ENCODE results near the gene PDCL3. TPM values are rescaled to one million over a fixed set of nuclear protein-coding genes. Genes with fewer than 3 reads are reported as not detected.

Gene PDCL3
- total and polyA plus RNA-seq, 2 donors (not counting 3 experiments of a cell fraction or from before 2014, with no cell fraction given): 19.4 to 32.8 TPM

DNA sequence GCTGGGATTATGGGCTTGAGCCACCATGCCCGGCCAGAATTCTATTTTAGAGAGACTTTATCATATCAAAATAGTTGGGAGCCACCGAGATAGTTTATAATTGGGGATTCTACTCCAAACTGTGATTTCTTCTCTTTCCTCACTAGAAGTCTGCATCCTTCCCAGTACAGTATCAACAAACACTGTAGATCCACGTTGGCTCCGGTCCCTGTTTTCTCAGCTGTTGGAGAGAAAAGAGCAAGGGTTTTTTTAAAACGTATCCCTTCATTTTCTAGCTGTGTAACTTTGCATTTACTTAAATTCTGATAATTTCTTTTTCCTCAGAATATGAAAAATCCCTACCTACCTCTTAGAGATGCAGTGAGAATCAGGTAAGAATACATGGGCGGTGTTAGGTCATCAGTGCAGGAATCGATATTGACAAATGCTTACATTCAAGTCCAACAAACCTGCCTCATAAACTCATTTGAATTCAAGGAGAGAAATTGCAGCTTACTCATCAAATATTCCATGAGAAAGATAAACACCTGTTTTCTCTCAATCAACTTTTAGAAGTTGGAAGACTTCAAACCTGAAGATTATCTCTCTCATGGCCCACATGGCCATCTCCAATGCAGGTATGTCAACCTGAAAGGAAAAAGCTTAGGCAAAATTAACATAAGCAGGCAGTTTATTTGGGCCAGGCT, 17.7 kb upstream of the PDCL3 start:
- Histone ChIP-seq H3K27me3 (ENCODE audit: control insufficient read depth in 2 of 2, insufficient read depth in 2 of 2, low read length in 2 of 2) (peaks cover 0 to 2% of the 10 kb centered on the region in 2 experiments), H3K27ac (ENCODE audit: insufficient read depth, low read depth, low read length) (no peak overlapping the region), H3K4me2 (ENCODE audit: insufficient read depth, low read length) (no peak overlapping the region), H4K20me1 (replicated peaks; ENCODE audit: control insufficient read depth, extremely low read depth, insufficient read depth, low read length) (no peaks in the 10 kb centered on the region), H3K4me1 (ENCODE audit: control insufficient read depth, extremely low read depth, insufficient read depth, low read length) (no peaks in the 10 kb centered on the region), H3K4me3 (replicated peaks in 1 of 3; ENCODE audit: insufficient read depth in 1 of 3, low read depth in 1 of 3, low read length in 3 of 3) (no peak overlapping the region), H3K79me2 (ENCODE audit: control insufficient read depth, insufficient read depth, low read length) (no peaks in the 10 kb centered on the region), H3K9me3 (replicated peaks; ENCODE audit: control insufficient read depth, insufficient read depth, low read length) (no peaks in the 10 kb centered on the region), H3K36me3 (ENCODE audit: control insufficient read depth in 2 of 2, extremely low read depth in 1 of 2, insufficient read depth in 2 of 2, low read length in 2 of 2) (no peaks in the 10 kb centered on the region), H2AFZ (ENCODE audit: low read depth, low read length) (no peak overlapping the region), H3K9me1 (replicated peaks; ENCODE audit: control insufficient read depth, extremely low read depth, insufficient read depth, low read length) (no peaks in the 10 kb centered on the region), H3K9ac (replicated peaks; ENCODE audit: extremely low read depth, insufficient read depth, low read length) (no peak overlapping the region)
- DNase-seq (ENCODE audit: low read depth, low spot score) (no peak), FAIRE-seq (no peak)
- TF ChIP-seq POLR2A (IDR thresholded peaks at IDR 0.05; ENCODE audit: low read depth, low read length) (no peak), MYC (IDR thresholded peaks at IDR 0.05; ENCODE audit: low read depth, low read length) (no peak), EZH2 (IDR thresholded peaks at IDR 0.05; ENCODE audit: borderline replicate concordance, low read depth, low read length, severe bottlenecking) (no peak), POLR2AphosphoS5 (IDR thresholded peaks at IDR 0.05; ENCODE audit: insufficient read depth, low read depth, low read length) (no peak), CTCF (IDR thresholded peaks at IDR 0.05; ENCODE audit: extremely low read depth in 1 of 2, insufficient read depth in 1 of 2, low read depth in 1 of 2, low read length in 2 of 2) (no peak), FOS (IDR thresholded peaks at IDR 0.05; ENCODE audit: borderline replicate concordance, insufficient read depth, low read length) (no peak), GATA2 (IDR thresholded peaks at IDR 0.05; ENCODE audit: insufficient read depth, insufficient read length, low read depth, low read length) (no peak), JUN (IDR thresholded peaks at IDR 0.05; ENCODE audit: borderline replicate concordance, insufficient read depth, insufficient read length, low read depth) (no peak)
- TF ChIP-seq, protein P1, sequence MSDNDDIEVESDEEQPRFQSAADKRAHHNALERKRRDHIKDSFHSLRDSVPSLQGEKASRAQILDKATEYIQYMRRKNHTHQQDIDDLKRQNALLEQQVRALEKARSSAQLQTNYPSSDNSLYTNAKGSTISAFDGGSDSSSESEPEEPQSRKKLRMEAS (IDR thresholded peaks at IDR 0.05; ENCODE audit: insufficient read depth, insufficient read length): no peak
- dilution Hi-C loops (cut with MboI; ENCODE audit: extremely low pct_ligation_motif_present, low sequenced_read_pairs): no loop called here
- ChIA-PET POLR2A (no interaction called here), CTCF (interaction anchor here (0.7 kb wide), 1 partner anchor 10 kb away, joined by 3 read pairs; no protein-coding TSS in a partner anchor)
- intact Hi-C loops (cut with micrococcal nuclease): no loop called here
- BruUV-seq (replicated peaks): no TSS peak
